Pons (tissue), 1 donor: ENCODE data around the gene CYS1.
"Not testable (repeated sequence)": the region's sequence is repeated elsewhere in the genome, so short reads cannot be mapped to it uniquely, and the experiment has no call there.

Experiments used
- DNase-seq: peaks from one replicate; pipeline ENCODE4 v3.0.0-alpha.2; 2016; ENCODE audit warnings: low spot score

Gene CYS1

GRCh38 chr2:10029875-10030223 lies 50.4 kb downstream of the CYS1 start:
- no peak for DNase-seq

- DNase-seq = no peak
Measured at GRCh38 chr2:10028988-10029874, 51.0 kb downstream of the CYS1 start.

GRCh38 chr2:10028407-10028987 lies 51.7 kb downstream of the CYS1 start:
- no peak for DNase-seq

GRCh38 chr2:10027660-10028330 lies 52.4 kb downstream of the CYS1 start:
- DNase-seq = no peak

GRCh38 chr2:10026940-10027569 lies 53.2 kb downstream of the CYS1 start:
- no peak for DNase-seq

- DNase-seq = no peak
Measured at GRCh38 chr2:10022966-10023662, 57.1 kb downstream of the CYS1 start.

GRCh38 chr2:10022445-10022844 lies 57.8 kb downstream of the CYS1 start:
- no peak for DNase-seq

GRCh38 chr2:10022041-10022421 lies 58.2 kb downstream of the CYS1 start:
- DNase-seq = no peak

GRCh38 chr2:10019602-10020400 lies 60.4 kb downstream of the CYS1 start:
- DNase-seq = no peak

GRCh38 chr2:10019174-10019573 lies 61.0 kb downstream of the CYS1 start:
- DNase-seq = no peak

GRCh38 chr2:10017313-10017941 lies 62.8 kb downstream of the CYS1 start:
- DNase-seq = no peak

- no peak for DNase-seq
Measured at GRCh38 chr2:10016802-10017258, 63.4 kb downstream of the CYS1 start.

GRCh38 chr2:10016001-10016801 lies 64.0 kb downstream of the CYS1 start:
- no peak for DNase-seq

GRCh38 chr2:10015376-10015989 lies 64.7 kb downstream of the CYS1 start:
- DNase-seq = not testable (repeated sequence)

- no peak for DNase-seq
Measured at GRCh38 chr2:10014418-10015190, 65.6 kb downstream of the CYS1 start.

GRCh38 chr2:10013651-10014417 lies 66.4 kb downstream of the CYS1 start:
- not testable (repeated sequence) for DNase-seq

GRCh38 chr2:10012963-10013461 lies 67.2 kb downstream of the CYS1 start:
- no peak for DNase-seq
